Measurements from ENCODE around the gene MOGAT2. TPM values are rescaled to one million over a fixed set of nuclear protein-coding genes. Genes with fewer than 3 reads are reported as not detected.
A peak's percentile ranks its signal among the peaks of the same experiment; 100 is the strongest.

The MOGAT2 gene
- total RNA-seq, 1 donor: not detected

GRCh38 chr11:75781296-75781695, 63.7 kb downstream of the MOGAT2 start:
- Histone ChIP-seq H3K4me2 (ENCODE audit: insufficient read depth, low read length) (no peak overlapping the region), H3K4me1 (ENCODE audit: insufficient read depth, low read length) (peaks cover 3% of the 10 kb centered on the region), H3K9me3 (ENCODE audit: low read depth, low read length) (no peaks in the 10 kb centered on the region), H2AFZ (ENCODE audit: low read length) (no peak overlapping the region), H3K4me3 (ENCODE audit: insufficient read depth, low read length) (no peak overlapping the region), H3K79me2 (ENCODE audit: insufficient read depth, low read length) (no peaks in the 10 kb centered on the region), H4K20me1 (ENCODE audit: insufficient read depth, low read length) (no peaks in the 10 kb centered on the region), H3K27ac (ENCODE audit: low read depth, low read length) (no peak overlapping the region), H3K27me3 (ENCODE audit: insufficient read depth, low read length) (no peaks in the 10 kb centered on the region), H3K36me3 (ENCODE audit: insufficient read depth, low read length) (no peaks in the 10 kb centered on the region)
- no peak for DNase-seq (ENCODE audit: insufficient read length, low spot score, missing footprints)
- no peak for TF ChIP-seq CTCF (IDR thresholded peaks at IDR 0.05; ENCODE audit: extremely low read depth, low read depth, low read length)

GRCh38 chr11:75781831-75782230, 64.2 kb downstream of the MOGAT2 start:
- Histone ChIP-seq H3K9me3 (ENCODE audit: low read depth, low read length) (no peaks in the 10 kb centered on the region), H4K20me1 (ENCODE audit: insufficient read depth, low read length) (no peaks in the 10 kb centered on the region), H3K79me2 (ENCODE audit: insufficient read depth, low read length) (no peaks in the 10 kb centered on the region), H3K4me2 (ENCODE audit: insufficient read depth, low read length) (no peak overlapping the region), H3K4me3 (ENCODE audit: insufficient read depth, low read length) (no peak overlapping the region), H2AFZ (ENCODE audit: low read length) (no peak overlapping the region), H3K4me1 (ENCODE audit: insufficient read depth, low read length) (peaks cover 3% of the 10 kb centered on the region), H3K27me3 (ENCODE audit: insufficient read depth, low read length) (no peaks in the 10 kb centered on the region), H3K27ac (ENCODE audit: low read depth, low read length) (no peak overlapping the region), H3K36me3 (ENCODE audit: insufficient read depth, low read length) (no peaks in the 10 kb centered on the region)
- peak; percentile 47 for DNase-seq (ENCODE audit: insufficient read length, low spot score, missing footprints)
- TF ChIP-seq CTCF (IDR thresholded peaks at IDR 0.05; ENCODE audit: extremely low read depth, low read depth, low read length): no peak

Small RNA genes lying within 50 kb of the gene (small RNA-seq; reads per million reads assigned to genes)
- gene RN7SL786P: not detected

Other genes with a start within 250 kb of the MOGAT2 start
- 13.4 and 14.1 TPM in 2 replicates for gene GDPD5, start 191.9 kb upstream of the MOGAT2 start, total RNA-seq
- 1,145 and 1,318 TPM in 2 replicates for gene SERPINH1, start 155.6 kb upstream of the MOGAT2 start, total RNA-seq
- gene MAP6, start 48.8 kb upstream of the MOGAT2 start, total RNA-seq: 0.72 and 1.5 TPM in 2 replicates
- 2.9 and 3.6 TPM in 2 replicates for gene DGAT2, start 50.9 kb downstream of the MOGAT2 start, total RNA-seq
- gene UVRAG, start 97.4 kb downstream of the MOGAT2 start, total RNA-seq: 28.2 and 30.4 TPM in 2 replicates